HG03460 (cell line): ENCODE results near the gene SETD7.

Source experiments
- ATAC-seq: cut with Tn5 transposase; IDR thresholded peaks from one replicate; pipeline ENCODE4 v1.9.1; 2021; ENCODE audit not compliant: unreplicated experiment

SETD7 gene

DNA sequence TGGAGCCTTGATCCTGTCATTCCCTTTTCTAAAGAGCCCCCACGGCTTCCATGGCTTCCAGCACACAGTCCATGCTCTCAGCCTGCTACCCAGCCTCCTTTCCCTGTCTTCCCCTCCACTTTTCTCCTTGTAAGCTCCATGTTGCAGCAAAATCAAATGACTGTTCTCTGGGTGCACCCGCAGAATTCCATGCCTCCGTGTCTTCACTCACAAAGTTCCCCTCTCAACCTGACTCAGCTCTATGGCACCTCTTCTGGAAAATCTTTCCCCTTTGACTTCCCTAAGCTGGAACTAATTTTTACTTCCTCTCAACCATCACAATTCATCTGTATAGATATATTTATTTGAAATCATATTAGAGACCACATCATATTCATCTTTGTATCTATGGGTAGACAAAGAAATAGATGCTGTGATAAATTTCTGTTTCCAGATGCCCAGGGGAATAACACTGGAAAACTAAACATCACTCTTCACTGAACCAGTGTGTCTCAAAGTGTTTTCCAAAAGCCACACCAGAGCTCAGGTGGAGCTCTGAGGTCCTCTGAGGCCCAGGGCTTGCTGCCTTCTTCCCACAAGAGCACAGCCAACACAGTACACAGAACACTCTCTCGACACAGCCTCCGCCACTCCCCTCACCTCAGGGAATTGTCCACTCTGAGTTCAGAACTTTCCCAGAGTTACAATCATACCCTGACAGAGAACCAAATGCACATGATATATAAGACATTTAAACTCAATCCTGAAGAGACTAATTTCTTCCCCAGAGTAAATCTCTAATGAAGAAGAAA, 3.3 kb downstream of the SETD7 start:
- no peak for ATAC-seq

DNA sequence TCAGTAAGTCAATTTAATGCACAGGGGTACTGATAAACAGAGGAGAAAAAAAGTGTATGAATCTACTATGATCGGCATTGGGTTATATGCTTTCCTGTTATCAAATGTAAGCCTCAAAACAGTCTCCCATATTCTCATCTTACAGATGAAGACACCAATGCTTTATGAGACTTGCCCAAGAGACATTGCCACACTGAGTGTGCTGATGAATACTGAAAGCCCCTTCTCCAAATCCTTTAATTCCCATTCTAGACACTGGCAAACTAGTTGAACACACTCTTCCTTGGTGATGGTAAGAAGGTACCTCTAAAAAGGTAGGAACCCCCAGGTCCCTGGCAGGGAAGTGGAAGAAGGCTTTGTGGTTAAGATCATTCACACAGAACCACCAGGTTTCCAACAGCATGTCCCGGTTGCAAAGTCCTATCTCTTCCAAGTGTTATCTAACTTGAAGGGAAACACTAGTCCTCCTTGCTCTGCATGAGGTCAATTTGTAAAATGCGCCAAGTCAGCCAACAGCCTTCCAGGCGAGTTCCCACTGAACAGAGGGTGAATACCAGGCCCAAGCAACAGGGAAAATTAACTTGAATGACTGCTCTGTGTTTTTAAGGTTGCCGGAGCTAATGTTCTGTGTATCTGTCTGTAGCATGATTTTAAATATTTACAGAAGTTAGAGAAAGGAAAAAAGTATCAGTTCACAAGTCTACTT, 5.1 kb downstream of the SETD7 start:
- ATAC-seq: no peak

DNA sequence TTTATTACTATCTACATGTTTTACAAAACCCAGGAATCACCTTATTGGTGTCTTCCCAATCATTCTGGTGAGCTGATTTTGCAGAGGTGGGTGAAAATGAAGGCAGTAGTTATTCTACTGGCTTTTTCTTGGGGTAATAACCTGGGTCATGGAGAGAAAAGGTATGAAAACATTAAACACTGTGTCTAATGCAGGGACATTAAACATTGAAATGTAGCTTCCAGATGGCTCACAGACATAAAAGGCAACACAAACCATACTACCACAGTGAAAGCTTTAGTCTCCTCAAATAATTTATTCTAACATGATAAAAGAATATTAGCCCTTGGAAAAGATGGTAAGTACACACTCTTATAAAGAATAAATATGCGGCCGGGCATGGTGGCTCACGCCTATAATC, 8.0 kb downstream of the SETD7 start:
- no peak for ATAC-seq

DNA sequence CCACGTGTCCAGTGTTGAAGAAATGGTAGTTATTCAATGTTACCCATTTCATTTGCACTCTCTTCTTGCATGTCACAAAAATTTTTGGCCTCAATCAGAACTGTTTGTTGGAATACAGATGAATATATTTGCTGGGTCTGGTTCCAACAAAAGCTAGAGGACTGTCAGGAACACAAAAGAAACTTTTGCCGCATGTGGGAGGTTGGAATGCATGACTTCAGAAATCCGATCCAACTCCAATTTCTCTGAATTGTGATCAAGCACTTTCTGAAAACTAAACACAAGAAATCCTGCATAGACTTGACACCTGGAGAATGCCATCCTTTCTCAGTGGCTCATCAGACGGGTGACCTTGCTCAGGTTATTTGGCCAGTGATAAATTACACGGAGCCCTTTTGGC, 15.4 kb downstream of the SETD7 start:
- no peak for ATAC-seq

DNA sequence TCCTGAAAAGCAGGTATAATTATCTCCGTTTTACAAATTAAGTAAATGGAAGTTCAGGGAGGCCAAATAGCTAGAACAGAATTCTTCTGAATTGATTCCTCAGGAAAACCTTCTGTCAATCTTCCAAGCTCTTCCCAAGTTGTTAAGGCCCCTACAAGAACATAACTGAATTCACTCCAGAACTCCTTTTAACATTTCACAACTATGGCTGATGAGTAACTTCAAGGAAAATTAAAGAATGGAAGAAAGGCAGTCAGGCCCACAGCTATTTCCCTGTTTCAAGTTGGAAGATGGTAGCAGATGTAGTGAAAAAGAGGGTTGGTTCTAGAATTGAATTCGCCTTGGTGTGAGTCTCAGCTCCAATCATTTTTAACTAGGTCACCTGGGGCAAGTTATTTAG, 15.9 kb downstream of the SETD7 start:
- no peak for ATAC-seq

DNA sequence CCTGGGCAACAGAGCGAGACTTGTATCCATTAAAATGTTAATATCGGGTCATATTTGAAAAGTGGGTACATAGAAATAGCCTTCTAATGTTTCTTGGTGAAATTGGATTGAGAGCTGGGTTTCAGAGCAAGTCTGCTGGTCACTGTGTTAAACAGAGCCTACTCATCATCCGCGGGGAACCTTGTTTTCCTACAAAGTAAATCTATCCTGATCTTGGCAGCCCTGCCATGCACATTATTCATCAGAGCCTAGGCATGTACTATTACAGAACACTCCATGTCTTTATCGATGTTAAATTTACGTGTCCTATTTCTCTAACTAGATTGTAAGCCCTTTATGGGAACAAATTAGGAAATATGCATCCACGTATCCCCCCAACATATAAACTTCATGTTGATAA, 18.7 kb downstream of the SETD7 start:
- no peak for ATAC-seq

DNA sequence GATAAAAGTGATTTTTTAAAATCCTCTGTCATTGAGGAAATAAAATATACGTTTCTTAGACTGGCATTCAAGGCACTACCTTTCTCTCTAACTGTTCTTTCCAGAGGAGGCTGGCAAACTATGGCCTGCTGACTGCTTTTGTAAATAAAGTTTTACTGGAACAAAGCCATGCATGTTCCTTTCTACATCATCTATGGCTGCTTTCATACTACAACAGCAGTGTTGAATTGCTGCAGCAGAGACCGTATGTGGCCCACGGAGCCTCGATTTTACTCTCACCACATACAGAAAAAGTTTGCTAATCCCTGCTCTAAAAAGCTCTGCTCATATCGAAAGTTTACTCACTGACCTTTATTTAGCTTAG, 20.2 kb downstream of the SETD7 start:
- no peak for ATAC-seq

DNA sequence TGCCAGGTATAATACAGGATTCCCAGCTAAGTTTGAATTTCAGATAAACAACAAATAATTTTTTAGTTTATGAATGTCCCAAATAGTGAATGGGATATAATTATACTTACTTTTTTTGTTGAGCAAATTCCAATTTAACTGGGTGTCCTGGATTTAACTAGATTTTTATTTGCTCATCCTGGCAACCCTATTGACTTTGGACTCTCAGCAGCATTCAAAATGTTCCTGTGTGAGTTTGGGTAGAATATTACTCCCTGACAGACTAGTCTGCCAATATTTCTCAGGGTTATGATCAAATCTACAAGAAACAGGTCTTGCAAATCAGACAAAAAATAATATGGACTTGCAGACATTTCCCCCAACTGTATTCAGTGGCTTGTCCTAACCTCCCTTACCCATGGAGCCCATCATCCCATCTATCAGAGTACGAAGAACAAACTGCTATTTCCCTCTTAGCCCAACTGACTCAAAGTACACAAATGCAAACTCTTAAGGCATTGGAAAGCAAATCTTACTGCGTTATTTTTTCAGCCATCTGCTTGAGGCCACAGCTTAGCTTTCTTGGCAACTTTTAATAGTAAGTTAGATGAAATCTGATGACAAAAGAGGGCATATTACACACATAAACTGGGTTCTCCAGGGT, 20.7 kb downstream of the SETD7 start:
- ATAC-seq: no peak

DNA sequence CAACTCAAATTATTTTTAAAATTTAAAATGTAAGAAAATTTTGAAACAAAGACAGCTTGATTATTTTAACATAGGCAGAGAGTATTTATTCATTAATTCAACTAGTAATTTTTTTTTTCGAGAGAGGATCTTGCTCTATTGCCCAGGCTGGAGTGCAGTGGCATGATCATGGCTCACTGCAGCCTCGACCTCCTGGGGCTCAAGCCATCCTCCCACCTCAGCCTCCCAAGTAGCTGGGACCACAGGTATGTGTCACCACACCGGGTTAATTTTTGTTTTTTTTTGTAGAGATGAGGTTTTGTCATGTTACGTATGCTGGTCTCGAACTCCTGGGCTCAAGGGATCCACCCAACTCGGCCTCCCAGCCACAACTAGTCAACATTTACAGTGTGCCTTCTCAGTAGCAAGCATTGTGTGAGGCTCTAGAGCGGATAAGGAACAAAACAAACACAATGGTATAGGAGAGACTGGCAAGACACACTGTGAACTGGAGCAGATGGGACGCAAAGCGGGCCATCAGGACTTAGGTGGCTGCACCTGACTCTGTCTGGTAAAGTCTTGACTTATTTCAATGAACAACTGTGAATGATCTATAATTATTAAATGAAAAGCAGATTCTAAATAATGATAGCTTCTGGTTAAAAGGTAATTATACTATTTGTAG, 21.6 kb downstream of the SETD7 start:
- ATAC-seq: no peak

DNA sequence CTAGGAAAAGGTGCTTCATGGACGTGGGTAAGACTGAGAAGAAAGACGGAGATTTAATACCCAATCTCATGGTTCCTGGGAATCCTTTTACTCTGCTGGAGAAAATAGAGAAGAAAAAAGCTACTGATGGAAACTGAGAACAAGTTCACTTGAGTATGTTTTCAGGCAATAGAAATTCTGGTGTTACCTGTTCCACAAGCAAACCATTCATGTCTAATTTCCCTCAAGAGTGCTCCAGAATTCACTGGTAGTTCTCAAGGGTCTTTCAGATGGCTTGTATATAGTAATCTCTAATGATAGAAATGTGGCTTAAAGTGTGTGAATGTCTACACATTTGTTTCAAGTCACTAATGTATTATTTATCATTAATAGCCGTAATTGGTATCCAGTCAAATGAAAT, 22.5 kb downstream of the SETD7 start:
- no peak for ATAC-seq

DNA sequence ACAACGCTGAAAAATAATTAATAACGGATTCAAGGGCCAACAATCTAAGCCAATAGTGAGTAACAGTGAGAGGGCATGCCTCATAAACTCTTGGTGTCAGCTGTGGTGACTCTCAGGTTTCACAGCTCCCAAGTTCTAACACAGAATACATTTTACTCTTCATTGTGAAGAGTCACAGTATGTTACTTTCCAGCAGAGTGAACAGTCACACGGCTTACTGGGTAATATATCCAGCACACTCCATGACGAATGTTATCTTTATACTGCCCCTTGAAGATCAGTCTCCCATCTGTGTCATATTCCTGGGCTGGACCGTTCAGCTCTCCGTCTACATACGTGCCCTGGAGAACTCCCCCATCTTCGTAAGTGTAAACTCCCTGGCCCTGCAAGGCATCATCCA, 23.1 kb downstream of the SETD7 start:
- no peak for ATAC-seq

DNA sequence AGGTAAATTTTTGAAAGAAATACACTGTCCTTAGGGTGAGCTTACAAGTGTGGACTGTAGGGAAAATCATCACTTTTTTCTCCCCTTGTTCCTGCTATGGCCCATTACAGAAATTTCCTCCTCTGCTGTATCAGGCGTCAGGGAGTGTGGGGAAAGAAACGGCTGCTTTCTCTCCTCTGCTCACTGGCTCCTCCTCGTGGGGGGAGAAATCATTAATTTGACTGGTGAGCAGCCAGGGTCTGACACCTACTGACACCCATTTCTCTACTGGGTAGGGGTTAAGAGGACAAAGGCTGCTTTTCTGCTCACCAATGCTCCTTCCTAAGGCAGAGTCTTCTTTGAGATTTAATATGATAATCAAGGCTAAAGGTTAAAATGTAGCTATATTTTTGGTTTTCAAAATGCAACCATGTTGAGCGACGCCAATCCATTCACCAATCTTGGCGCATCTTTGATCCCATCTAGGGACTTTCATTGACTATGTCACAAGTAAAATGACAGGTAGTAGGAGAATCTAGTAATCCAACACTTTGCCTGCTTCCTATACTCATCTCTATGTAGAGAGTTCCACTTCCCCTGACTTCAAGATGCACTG, 25.1 kb downstream of the SETD7 start:
- peak; percentile 53 for ATAC-seq

DNA sequence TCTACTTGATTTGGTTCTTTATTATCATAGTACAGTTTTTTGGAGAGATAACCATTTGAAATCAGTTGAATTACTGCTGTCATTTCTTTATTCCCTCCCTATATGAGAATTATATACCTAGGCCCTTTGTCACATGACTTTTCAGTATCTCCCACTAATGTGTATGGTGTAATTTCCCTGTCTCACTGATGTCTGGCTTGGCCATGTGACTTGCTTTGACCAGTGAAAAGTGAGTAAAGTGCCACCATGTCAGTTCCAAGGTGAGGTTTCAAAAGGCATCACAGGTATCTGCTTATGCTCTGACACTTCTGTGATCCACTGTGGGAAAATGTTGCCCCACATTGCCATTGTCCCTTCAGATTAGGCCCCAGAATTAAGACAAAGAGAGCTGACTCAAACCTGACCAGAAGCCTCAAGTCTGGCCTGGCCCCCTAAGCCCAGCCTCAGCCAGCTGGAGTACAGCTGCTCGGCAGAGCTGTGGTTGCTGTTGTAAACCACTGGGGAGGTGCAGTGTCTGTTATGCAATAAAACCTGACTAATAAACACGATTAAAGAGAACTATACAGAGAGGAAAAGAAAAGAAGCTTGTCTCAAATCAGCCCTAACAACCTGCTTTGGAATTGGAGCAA, 27.5 kb downstream of the SETD7 start:
- ATAC-seq: peak; percentile 87

DNA sequence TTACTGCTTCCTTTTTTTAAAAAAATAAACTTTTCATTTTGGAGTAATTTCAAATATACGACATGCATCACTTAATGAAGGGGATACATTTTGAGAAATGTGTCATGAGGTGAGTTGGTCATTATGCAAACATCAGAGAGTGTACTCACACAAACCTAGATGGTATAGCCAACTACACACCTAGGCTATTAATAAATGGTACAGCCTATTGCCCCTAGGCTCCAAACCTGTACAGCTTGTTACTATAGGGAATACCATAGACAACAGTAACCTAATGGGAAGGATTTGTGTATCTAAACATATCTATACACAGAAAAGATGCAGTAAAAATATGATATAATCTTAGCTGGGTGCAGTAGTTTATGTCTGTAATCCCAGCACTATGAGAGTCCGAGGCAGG, 29.1 kb downstream of the SETD7 start:
- ATAC-seq: no peak

DNA sequence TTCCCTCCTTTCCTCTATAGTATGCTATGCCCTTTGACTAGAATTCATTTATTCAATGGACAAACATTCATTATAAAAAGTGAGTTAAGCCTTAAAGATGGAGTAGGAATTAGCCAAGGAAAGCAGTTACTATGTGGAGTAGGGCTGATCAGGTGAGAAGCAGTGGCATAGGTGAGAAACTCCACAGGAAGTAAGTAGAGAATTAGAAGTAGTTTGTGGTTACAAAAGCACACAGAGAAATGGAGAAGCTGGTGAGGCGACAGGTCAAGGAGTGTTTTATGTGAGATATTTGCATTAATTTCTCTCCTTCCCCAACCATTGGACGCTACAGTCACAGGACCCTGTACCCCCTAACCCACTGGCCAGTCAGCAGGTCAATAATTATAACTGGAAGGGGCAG, 30.6 kb downstream of the SETD7 start:
- ATAC-seq: no peak

DNA sequence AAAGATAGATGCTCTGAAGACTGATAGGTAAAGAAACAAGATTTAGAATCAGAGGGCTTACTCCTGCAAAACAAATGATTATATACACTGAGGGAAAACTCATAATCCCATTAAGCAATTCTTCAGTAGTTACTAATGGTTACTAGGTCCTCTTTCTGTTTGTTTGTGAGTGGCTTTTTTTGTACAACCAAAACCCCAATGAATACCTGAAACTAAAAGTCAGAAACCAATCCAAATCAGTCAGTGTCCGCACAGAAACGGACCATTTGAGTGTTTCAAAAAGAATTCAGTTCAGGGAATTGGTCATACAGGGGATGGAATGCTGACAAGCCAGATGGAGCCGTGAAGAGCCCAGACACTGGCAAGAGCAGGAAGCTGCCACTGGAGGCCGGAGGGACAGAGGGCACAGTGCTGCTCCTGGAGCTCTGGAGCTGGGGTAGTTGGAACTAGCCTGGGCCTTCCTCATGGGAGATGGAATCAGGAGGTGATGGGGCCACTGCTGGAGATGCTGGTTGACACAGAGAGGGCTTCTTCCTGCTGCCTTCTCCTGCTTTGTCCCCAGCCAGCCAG, 31.9 kb downstream of the SETD7 start:
- ATAC-seq: no peak

DNA sequence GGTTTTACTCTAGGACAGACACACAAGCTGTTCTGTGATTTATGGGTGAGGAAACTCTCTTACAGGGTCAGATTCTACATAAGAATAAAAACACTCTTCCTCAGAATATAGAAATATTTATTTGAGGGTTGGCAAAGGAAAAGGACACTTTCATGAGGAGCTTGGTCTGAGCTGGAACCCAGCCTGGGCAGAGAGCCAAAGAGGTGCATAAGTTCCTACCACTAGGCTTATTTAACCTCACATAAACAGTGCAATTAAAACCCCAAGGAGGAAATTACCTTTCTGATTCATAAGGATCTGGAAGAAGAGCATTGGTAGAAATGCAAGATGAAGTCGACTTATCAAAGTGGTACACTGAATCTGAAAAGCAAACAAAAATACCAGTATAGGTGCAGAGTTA, 32.9 kb downstream of the SETD7 start:
- ATAC-seq: no peak

DNA sequence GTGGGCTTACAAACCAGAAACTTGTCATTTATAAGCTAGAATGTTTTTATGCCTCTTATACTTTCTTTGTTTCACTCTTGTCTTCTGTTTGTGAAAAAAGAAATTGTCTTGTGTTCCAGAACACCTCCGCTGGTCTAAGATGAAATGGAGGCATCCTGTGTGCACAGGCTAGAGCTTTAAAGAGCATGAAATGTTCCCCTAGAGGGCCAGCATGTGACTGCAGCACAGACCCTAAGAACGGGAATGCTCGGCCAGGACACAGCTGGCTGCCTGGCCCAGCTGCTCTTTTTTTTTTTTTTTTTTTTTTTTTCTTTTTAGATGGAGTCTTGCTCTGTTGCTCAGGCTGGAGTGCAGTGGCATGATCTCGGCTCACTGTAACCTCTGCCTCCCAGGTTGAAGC, 33.6 kb downstream of the SETD7 start:
- peak; percentile 33 for ATAC-seq

DNA sequence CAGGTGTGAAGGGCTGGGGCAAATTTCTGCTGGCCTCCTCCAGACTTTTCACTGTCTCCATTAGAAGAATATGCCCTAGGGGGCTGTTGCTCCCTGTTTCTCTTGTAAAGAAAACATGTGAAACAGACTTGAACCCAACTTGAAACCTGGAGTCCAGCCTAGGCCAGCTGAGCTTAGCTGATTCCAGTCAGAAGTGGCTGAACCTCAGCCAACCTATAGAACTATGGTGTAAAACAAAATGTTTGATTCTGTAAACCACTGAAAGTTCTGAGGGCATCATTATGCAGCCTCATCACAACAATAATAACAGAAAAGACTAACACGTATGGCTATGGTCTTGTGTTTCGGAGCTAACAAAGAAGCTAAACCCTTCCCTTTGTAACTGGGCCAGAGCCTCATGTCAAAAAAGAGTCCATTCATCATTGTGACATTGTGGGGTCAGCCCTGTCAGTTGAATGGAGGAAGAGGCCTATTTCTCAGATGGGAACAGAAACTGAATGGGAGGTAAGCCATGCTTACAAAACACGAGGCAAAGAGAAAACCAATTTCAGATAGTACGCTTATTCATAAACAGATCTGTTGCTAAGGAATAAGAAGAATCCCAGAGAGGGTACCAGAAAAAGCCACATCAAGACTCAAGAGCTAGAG, 34.1 kb downstream of the SETD7 start:
- ATAC-seq: peak; percentile 43

DNA sequence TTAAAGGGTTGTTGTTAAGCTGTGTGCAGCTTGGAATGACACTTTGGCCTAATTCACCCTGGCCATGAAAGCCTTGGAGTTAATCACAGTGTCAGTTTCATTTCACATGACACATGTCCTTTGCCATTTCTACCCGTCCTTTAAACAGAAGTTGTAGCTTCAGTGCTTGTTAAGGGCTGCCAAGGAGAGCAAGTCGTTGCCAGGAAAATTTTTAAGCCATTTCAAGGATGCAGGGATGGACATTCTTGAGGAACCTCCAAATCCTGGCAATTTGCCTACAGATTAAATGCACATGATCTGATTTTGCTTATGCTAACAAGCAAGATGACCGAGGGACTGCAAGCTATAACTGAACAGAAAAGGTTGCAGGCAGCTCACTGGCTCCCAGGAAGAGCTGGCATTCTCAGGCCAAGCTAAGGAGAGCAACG, 40.5 kb downstream of the SETD7 start:
- ATAC-seq: no peak
